Thoracic aorta (tissue), 2 donors: ENCODE results near the gene SYMPK. TPM values are rescaled to one million over a fixed set of nuclear protein-coding genes. Genes with fewer than 3 reads are reported as not detected.

ENCODE experiments used
- ATAC-seq: fragments of 150-250 bp; one replicate; pipeline ENCODE4 v1.8.0; 2017; ENCODE audit warnings: low read depth; ENCODE audit not compliant: insufficient number of reproducible peaks, low FRiP score
- DNase-seq: peaks from one replicate; pipeline ENCODE4 v3.0.0-alpha.2; 2020; ENCODE audit warnings: low spot score
- H3K27ac ChIP-seq, 2 donors: fragments of 200-600 bp; sonication (generic); 1 replicate in 1 of 2; 2 replicates in 1 of 2; pipeline ENCODE4 v1.5.1; 2016; ENCODE audit warnings: mild to moderate bottlenecking in 2 of 2, moderate library complexity in 2 of 2
- H3K27me3 ChIP-seq: fragments of 200-600 bp; sonication (generic); replicated peaks from 2 replicates; pipeline ENCODE4 v1.6.0; 2016; ENCODE audit warnings: mild to moderate bottlenecking; ENCODE audit not compliant: insufficient read depth
- H3K36me3 ChIP-seq: fragments of 200-600 bp; sonication (generic); one replicate; pipeline ENCODE4 v1.5.1; 2016
- H3K4me1 ChIP-seq, 2 donors: fragments of 200-600 bp; sonication (generic); 1 replicate in 1 of 2; 2 replicates in 1 of 2; pipeline versions ENCODE4 v1.5.1 to v1.6.0; 2016; ENCODE audit warnings: low read depth in 2 of 2, mild to moderate bottlenecking in 1 of 2; ENCODE audit not compliant: control insufficient read depth in 1 of 2
- H3K4me3 ChIP-seq: fragments of 200-600 bp; sonication (generic); 2 replicates; pipeline ENCODE4 v1.5.1; 2016; ENCODE audit warnings: mild to moderate bottlenecking
- H3K9me3 ChIP-seq: fragments of 200-600 bp; sonication (generic); 2 replicates; pipeline ENCODE4 v1.5.1; 2016
- total RNA-seq, 2 donors: library from RNA; depleted of rRNA; stranded (reverse); fragments of >200 nt; gene quantifications; one replicate each; pipeline versions ENCODE4 v1.1.0 to v1.2.3, GENCODE V29; 2016
- TF ChIP-seq, protein P1 (sequence below): fragments of 200-600 bp; sonication (generic); IDR thresholded peaks from one replicate; pipeline ENCODE4 v1.5.1; 2019; ENCODE audit warnings: antibody characterized with exemption

SYMPK gene
- total RNA-seq, 2 donors from 2014 or later, result 48.8 to 84.7 TPM

DNA sequence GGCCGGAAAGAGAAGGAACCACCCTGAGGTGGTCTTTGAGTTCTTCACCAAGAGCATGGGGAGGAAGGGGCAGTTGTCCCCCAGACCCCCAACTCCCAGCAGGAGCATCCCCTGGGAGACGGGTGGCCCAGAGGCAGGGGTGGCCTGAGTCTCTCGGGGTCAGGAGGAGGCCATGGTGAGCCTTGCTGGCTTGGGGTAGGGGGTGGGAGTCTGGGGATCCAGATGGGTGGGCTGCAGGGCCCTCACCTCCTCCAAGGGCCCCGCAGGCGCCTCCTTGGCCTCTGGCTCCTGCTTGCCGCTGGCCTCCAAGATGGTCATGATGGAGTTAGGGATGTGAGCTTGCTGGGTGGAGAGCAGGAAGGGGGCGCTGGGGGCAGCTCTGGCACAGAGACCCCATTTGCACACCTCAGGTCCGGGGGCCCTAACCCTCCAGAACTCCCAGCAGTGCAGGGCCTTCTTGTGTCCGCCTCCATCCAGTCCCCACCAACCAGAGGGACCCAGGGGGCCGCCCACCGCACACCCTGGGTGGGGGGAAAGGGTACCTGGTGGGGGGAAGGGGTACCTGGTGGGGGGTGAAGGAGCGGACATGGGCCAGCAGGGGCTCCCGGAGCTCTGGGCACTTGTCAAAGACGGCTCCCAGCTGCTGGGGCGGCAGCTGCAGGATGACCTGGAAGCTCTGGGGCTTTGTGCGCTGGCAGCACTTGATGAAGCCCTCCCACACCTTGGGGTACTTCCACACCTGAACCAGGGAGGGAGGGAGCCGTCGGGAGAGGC, 46.5 kb downstream of the SYMPK start:
- ATAC-seq, result no peak
- DNase-seq, result no peak
- no peaks in the 10 kb centered on the region for H3K27me3 ChIP-seq
- no peaks in the 10 kb centered on the region for H3K9me3 ChIP-seq
- H3K27ac ChIP-seq, result peak overlapping the region in 1 of 2 donors; percentile 6
- no peak overlapping the region for H3K4me3 ChIP-seq
- TF ChIP-seq, protein P1, sequence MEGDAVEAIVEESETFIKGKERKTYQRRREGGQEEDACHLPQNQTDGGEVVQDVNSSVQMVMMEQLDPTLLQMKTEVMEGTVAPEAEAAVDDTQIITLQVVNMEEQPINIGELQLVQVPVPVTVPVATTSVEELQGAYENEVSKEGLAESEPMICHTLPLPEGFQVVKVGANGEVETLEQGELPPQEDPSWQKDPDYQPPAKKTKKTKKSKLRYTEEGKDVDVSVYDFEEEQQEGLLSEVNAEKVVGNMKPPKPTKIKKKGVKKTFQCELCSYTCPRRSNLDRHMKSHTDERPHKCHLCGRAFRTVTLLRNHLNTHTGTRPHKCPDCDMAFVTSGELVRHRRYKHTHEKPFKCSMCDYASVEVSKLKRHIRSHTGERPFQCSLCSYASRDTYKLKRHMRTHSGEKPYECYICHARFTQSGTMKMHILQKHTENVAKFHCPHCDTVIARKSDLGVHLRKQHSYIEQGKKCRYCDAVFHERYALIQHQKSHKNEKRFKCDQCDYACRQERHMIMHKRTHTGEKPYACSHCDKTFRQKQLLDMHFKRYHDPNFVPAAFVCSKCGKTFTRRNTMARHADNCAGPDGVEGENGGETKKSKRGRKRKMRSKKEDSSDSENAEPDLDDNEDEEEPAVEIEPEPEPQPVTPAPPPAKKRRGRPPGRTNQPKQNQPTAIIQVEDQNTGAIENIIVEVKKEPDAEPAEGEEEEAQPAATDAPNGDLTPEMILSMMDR, result no peak
- peaks cover 6% of the 10 kb centered on the region for H3K36me3 ChIP-seq
- peaks cover 0 to 17% of the 10 kb centered on the region in 2 donors for H3K4me1 ChIP-seq

DNA sequence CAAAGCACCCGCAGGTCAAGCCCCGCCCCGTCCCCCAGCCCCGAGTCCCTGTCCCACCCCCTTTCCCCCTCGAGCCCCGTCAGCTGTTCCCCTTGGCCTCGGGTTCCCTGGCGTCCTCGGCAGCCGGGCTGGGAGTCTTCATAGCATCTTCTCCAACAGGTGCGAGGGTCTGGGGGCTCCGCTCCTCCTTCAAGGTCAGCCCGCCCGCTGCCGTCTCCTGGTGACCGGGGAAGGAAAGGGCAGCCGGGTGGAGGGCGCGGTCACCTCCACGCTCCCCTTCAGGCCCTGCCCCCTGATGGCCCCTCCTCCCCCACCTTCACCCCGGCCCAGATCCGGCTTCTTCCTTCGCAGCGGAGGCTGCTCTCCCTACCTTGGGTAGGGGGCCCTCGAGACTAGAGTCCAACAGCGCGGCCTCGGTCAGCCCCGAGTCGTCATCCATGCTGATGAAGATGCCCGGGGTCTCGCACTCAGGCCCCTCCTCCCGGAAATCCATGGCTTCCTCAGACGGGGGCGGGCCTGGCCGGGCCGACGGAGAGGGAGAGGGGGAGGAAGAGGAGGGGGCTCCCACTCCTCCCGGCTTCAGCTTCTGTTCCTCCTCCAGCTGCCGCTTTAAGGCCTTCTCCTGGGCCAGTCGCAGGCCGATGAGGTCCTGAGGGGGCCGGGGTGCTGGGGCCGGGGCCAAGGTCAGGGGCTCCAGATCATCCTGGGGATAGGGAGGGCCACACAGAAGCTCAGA, 47.3 kb downstream of the SYMPK start:
- ATAC-seq (no peak), DNase-seq (no peak)
- H3K36me3 ChIP-seq, result peaks cover under 1% of the 10 kb centered on the region
- peaks cover 0 to 17% of the 10 kb centered on the region in 2 donors for H3K4me1 ChIP-seq
- TF ChIP-seq, protein P1, result no peak
- no peaks in the 10 kb centered on the region for H3K27me3 ChIP-seq
- H3K27ac ChIP-seq, result peak overlapping the region; percentile 6 to 22
- peak overlapping the region; percentile 63 for H3K4me3 ChIP-seq
- no peaks in the 10 kb centered on the region for H3K9me3 ChIP-seq

DNA sequence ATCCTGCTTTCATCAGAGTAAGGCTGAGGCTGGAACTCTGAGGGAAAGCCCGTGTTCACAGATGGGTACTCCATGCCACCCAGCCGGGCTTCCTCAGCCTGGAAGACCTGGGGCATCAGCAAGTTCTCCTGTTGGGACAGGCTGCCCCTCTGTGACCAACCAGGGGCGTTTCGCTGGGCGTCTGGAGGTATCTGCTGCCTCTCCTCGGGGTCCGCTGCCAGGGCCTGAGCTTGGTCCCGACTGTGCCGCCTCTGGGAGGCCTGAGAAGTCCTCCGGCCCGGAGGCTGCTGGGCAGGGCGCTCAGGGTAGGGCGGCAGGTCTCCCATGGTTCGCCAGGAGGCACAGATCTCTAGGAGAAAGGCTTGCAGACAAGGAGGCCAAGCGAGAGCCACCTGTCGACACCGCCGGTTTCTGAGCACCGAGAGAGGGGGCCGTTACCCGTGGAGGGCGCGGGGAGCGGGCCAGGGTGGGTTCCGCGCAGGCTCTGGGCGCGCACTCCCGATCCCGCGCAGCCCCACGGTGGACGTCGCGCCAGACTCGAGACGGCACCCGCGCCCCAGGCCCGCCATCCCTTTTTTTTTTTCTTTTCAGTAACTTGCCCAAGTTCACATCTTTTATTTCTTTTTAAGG, 48.0 kb downstream of the SYMPK start, which contains the start of gene RSPH6A:
Gene RSPH6A (minus strand): TSS at position 458 of the 630 bp plus-strand sequence. CDS start 132 bp downstream, at position 326.
- H3K4me3 ChIP-seq, result peak within 1 kb of the TSS; percentile 63
- H3K27ac ChIP-seq, result peak within 1 kb of the TSS; percentile 6 to 22
- ATAC-seq, result no peak
- H3K36me3 ChIP-seq, result no peaks in the 10 kb centered on the region
- DNase-seq, result no peak
- no peaks in the 10 kb centered on the region for H3K9me3 ChIP-seq
- peaks cover 0 to 17% of the 10 kb centered on the region in 2 donors for H3K4me1 ChIP-seq
- TF ChIP-seq, protein P1, result no peak
- no peaks in the 10 kb centered on the region for H3K27me3 ChIP-seq

DNA sequence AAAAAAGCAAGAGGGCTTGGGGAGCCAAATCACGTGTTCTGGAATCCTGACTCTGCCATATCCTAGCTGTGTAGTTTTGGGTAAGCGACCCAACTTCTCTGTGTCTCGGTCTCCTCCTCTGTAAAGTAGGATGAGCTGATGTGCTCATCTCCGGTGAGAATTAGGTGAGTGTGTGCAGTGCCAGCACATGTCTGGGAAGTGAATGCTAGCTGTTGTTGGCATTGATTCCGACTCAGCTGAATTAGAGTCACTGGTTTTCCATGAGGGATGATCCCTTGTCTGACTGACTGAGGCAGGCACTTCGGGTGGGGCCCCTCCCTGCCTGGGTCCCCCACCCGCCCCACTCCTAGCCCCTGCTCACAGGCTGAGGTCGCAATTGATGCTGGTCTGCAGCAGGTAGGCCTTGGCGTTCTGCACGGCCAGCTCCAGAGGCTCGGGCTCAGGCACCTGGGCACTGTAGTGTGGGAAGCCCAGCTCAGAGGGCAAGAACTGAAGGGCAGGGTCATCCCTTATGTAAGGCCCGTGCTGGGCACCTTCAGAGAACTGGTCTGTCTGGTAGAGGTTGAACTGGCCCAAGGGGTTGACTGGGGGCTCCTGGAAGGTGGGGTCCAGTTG, 48.7 kb downstream of the SYMPK start:
- H3K36me3 ChIP-seq, result no peaks in the 10 kb centered on the region
- no peaks in the 10 kb centered on the region for H3K9me3 ChIP-seq
- TF ChIP-seq, protein P1, result no peak
- DNase-seq, result no peak
- H3K4me1 ChIP-seq, result peaks cover 0 to 23% of the 10 kb centered on the region in 2 donors
- no peak overlapping the region for H3K27ac ChIP-seq
- no peaks in the 10 kb centered on the region for H3K27me3 ChIP-seq
- no peak for ATAC-seq
- no peak overlapping the region for H3K4me3 ChIP-seq
